Neural cell (in vitro differentiated cells): ENCODE data around the gene SMPX. TPM values are rescaled to one million over a fixed set of nuclear protein-coding genes. Genes with fewer than 3 reads are reported as not detected.

Experiments used
- H2AFZ ChIP-seq: fragments of 200-600, 300-800 bp; sonication (generic), shearing (Covaris generic); 2 replicates; pipeline ENCODE4 v1.6.0; 2014; ENCODE audit warnings: low read depth, mild to moderate bottlenecking, antibody characterized with exemption, low read length, moderate library complexity
- H3F3A ChIP-seq: fragments of 200-600 bp; shearing (Covaris generic); 2 replicates; pipeline ENCODE4 v1.6.1; 2016; ENCODE audit warnings: mild to moderate bottlenecking, moderate library complexity, mixed read lengths, antibody characterized with exemption, low read length; ENCODE audit not compliant: insufficient read depth, poor library complexity, severe bottlenecking
- H3K27ac ChIP-seq: fragments of 200-600, 300-800 bp; sonication (generic), shearing (Covaris generic); 2 replicates; pipeline ENCODE4 v1.5.1; 2014; ENCODE audit warnings: mild to moderate bottlenecking, low read length, moderate library complexity
- H3K27me3 ChIP-seq: fragments of 300-800, 200-600 bp; sonication (generic), shearing (Covaris generic); 2 replicates; pipeline ENCODE4 v1.6.0; 2014; ENCODE audit warnings: mild to moderate bottlenecking, low read depth, low read length, moderate library complexity; ENCODE audit not compliant: insufficient read depth
- H3K36me3 ChIP-seq: fragments of 300-800, 200-600 bp; sonication (generic), shearing (Covaris generic); 2 replicates; pipeline ENCODE4 v1.5.1; 2014; ENCODE audit warnings: mild to moderate bottlenecking, antibody characterized with exemption, low read length, moderate library complexity; ENCODE audit not compliant: insufficient read depth
- H3K4me2 ChIP-seq: fragments of 300-800, 200-600 bp; sonication (generic), shearing (Covaris generic); 2 replicates; pipeline ENCODE4 v1.6.0; 2014; ENCODE audit warnings: mild to moderate bottlenecking, low read length
- H3K4me3 ChIP-seq: fragments of 300-800, 200-600 bp; sonication (generic), shearing (Covaris generic); 2 replicates; pipeline ENCODE4 v1.5.1; 2014; ENCODE audit warnings: mild to moderate bottlenecking, low read length, moderate library complexity
- H3K79me2 ChIP-seq: fragments of 200-600 bp; shearing (Covaris generic); replicated peaks from 2 replicates; pipeline ENCODE4 v1.6.0; 2014; ENCODE audit warnings: mild to moderate bottlenecking, low read length, moderate library complexity; ENCODE audit not compliant: insufficient read depth
- H3K9ac ChIP-seq: fragments of 300-800, 200-600 bp; sonication (generic), shearing (Covaris generic); 2 replicates; pipeline ENCODE4 v1.6.1; 2016; ENCODE audit warnings: mild to moderate bottlenecking, low read length, mixed read lengths
- H3K9me2 ChIP-seq: fragments of 200-600 bp; shearing (Covaris generic); 2 replicates; pipeline ENCODE4 v1.6.1; 2016; ENCODE audit warnings: mild to moderate bottlenecking, low read length, mixed read lengths; ENCODE audit not compliant: insufficient read depth
- H3K9me3 ChIP-seq: fragments of 200-600, 300-800 bp; sonication (generic), shearing (Covaris generic); 2 replicates; pipeline ENCODE4 v1.6.1; 2016; ENCODE audit warnings: mild to moderate bottlenecking, mixed run types, low read length, moderate library complexity, mixed read lengths
- H4K20me1 ChIP-seq: fragments of 200-600 bp; shearing (Covaris generic); 2 replicates; pipeline ENCODE4 v1.6.1; 2016; ENCODE audit warnings: mild to moderate bottlenecking, mixed run types; ENCODE audit not compliant: insufficient read depth
- EP300 ChIP-seq: fragments of 450-650 bp; conservative IDR thresholded peaks from 2 replicates; pipeline ENCODE4 v1.6.1; 2014; ENCODE audit warnings: antibody characterized with exemption, mild to moderate bottlenecking, moderate library complexity; ENCODE audit not compliant: poor library complexity, severe bottlenecking
- EZH2 ChIP-seq: fragments of 200-600, 300-800 bp; shearing (Covaris generic), sonication (generic); IDR thresholded peaks from 2 replicates; pipeline ENCODE4 v1.6.1; 2014; ENCODE audit warnings: antibody characterized with exemption, low read length, borderline replicate concordance, mild to moderate bottlenecking; ENCODE audit not compliant: insufficient read depth, poor library complexity, severe bottlenecking
- MXI1 ChIP-seq: fragments of 450-650 bp; conservative IDR thresholded peaks from 2 replicates; pipeline ENCODE4 v1.6.1; 2014; ENCODE audit warnings: antibody characterized with exemption, mild to moderate bottlenecking; ENCODE audit not compliant: poor library complexity, severe bottlenecking
- POLR2AphosphoS5 ChIP-seq: IDR thresholded peaks from 2 replicates; pipeline ENCODE4 v1.6.1; 2012
- RAD21 ChIP-seq: fragments of 450-650 bp; conservative IDR thresholded peaks from 2 replicates; pipeline ENCODE4 v1.6.1; 2014; ENCODE audit warnings: antibody characterized with exemption, mild to moderate bottlenecking, moderate library complexity
- SMC3 ChIP-seq: fragments of 450-650 bp; conservative IDR thresholded peaks from 2 replicates; pipeline ENCODE4 v1.6.1; 2014; ENCODE audit warnings: antibody characterized with exemption, mild to moderate bottlenecking, moderate library complexity; ENCODE audit not compliant: poor library complexity
- TAF1 ChIP-seq: IDR thresholded peaks from 2 replicates; pipeline ENCODE4 v1.6.1; 2012; ENCODE audit warnings: low read depth
- polyA plus RNA-seq: library from polyadenylated mRNA; depleted of rRNA; stranded (reverse); fragments of >200 nt; gene quantifications from 2 replicates; pipeline ENCODE4 v1.2.3, GENCODE V29; 2014
- TF ChIP-seq, protein P1 (sequence below): IDR thresholded peaks from 2 replicates; pipeline ENCODE4 v1.6.1; 2012; ENCODE audit warnings: borderline replicate concordance
- TF ChIP-seq, protein P2 (sequence below): fragments of 450-650 bp; IDR thresholded peaks from 2 replicates; pipeline ENCODE4 v1.5.1; 2014; ENCODE audit warnings: antibody characterized with exemption, mild to moderate bottlenecking, moderate library complexity; ENCODE audit not compliant: poor library complexity, severe bottlenecking

SMPX gene
- polyA plus RNA-seq, 1 donor from 2014 or later: 0.53 TPM

DNA sequence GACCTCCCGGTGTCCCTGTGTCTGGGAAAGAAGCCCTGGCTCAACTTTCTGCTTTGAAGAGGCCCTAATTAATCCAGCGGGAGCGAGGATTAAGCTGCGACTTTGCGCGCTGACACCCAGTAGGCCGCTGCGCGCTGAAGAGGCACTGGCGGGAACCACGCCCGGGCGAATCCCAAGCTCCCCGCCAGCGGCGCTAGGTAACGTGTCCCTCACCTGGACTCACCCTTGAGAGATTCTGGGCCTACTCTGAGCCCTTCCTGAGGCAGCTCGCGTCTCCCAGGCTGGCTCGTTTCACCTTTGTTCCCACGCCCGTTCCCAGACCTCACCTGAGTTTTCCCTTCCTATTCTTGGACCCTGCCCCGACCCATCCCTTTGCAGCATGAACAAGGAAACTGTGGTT, 99.2 kb downstream of the SMPX start:
- Histone ChIP-seq H3K9me2 (no peaks in the 10 kb centered on the region), H3F3A (no peaks in the 10 kb centered on the region), H3K79me2 (no peaks in the 10 kb centered on the region), H3K27ac (no peak overlapping the region), H3K4me2 (no peak overlapping the region), H2AFZ (no peak overlapping the region), H3K27me3 (no peaks in the 10 kb centered on the region), H4K20me1 (no peaks in the 10 kb centered on the region), H3K36me3 (no peaks in the 10 kb centered on the region), H3K4me3 (no peak overlapping the region), H3K9me3 (no peaks in the 10 kb centered on the region), H3K9ac (no peak overlapping the region)
- no peak for TF ChIP-seq RAD21
- no peak for TF ChIP-seq EZH2
- TF ChIP-seq, protein P1, sequence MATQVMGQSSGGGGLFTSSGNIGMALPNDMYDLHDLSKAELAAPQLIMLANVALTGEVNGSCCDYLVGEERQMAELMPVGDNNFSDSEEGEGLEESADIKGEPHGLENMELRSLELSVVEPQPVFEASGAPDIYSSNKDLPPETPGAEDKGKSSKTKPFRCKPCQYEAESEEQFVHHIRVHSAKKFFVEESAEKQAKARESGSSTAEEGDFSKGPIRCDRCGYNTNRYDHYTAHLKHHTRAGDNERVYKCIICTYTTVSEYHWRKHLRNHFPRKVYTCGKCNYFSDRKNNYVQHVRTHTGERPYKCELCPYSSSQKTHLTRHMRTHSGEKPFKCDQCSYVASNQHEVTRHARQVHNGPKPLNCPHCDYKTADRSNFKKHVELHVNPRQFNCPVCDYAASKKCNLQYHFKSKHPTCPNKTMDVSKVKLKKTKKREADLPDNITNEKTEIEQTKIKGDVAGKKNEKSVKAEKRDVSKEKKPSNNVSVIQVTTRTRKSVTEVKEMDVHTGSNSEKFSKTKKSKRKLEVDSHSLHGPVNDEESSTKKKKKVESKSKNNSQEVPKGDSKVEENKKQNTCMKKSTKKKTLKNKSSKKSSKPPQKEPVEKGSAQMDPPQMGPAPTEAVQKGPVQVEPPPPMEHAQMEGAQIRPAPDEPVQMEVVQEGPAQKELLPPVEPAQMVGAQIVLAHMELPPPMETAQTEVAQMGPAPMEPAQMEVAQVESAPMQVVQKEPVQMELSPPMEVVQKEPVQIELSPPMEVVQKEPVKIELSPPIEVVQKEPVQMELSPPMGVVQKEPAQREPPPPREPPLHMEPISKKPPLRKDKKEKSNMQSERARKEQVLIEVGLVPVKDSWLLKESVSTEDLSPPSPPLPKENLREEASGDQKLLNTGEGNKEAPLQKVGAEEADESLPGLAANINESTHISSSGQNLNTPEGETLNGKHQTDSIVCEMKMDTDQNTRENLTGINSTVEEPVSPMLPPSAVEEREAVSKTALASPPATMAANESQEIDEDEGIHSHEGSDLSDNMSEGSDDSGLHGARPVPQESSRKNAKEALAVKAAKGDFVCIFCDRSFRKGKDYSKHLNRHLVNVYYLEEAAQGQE: no peak
- no peak for TF ChIP-seq MXI1
- TF ChIP-seq POLR2AphosphoS5: no peak
- no peak for TF ChIP-seq SMC3

DNA sequence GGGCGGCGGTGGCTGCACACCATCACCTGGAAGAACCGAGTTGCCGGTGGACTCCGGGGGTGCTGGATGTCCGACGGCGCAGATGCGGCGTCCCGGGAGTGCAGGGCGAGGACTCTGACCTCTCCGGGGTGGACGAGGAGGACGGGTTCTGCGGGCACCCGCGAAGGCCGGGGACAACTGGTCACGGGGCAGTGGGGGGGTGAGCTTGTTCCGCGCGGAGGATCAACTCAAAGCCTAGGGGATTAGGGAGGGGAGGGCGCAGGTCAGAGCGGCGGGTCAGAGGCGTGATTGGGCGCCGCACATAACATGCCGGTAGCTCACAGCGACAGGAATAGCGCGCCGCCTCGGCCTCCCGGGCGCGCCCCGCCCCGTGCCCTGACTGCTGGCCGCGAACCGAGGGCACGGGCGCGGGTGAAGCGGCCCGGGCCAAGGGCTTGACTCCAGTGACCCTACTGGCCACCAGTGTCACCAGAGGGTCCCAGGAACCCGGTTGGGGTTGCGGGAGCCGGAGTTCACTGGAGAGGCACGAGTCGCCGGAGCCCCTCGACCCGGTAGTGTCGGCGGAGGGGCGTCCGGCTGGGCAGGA, 99.7 kb downstream of the SMPX start, which contains the start of gene KLHL34:
TSS of gene KLHL34 (minus strand) at position 179 of the 586 bp plus-strand sequence. CDS start 542 bp downstream, outside the sequence.
- no peaks in the 10 kb centered on the region for H3K27me3 ChIP-seq
- TF ChIP-seq, protein P2, sequence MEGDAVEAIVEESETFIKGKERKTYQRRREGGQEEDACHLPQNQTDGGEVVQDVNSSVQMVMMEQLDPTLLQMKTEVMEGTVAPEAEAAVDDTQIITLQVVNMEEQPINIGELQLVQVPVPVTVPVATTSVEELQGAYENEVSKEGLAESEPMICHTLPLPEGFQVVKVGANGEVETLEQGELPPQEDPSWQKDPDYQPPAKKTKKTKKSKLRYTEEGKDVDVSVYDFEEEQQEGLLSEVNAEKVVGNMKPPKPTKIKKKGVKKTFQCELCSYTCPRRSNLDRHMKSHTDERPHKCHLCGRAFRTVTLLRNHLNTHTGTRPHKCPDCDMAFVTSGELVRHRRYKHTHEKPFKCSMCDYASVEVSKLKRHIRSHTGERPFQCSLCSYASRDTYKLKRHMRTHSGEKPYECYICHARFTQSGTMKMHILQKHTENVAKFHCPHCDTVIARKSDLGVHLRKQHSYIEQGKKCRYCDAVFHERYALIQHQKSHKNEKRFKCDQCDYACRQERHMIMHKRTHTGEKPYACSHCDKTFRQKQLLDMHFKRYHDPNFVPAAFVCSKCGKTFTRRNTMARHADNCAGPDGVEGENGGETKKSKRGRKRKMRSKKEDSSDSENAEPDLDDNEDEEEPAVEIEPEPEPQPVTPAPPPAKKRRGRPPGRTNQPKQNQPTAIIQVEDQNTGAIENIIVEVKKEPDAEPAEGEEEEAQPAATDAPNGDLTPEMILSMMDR: no peak
- TF ChIP-seq SMC3 (no peak), MXI1 (no peak), EP300 (no peak), POLR2AphosphoS5 (no peak), TAF1 (no peak), RAD21 (no peak), EZH2 (no peak)
- TF ChIP-seq, protein P1: no peak
- H3F3A ChIP-seq: no peaks in the 10 kb centered on the region
- no peak within 1 kb of the TSS for H3K27ac ChIP-seq
- no peaks in the 10 kb centered on the region for H3K36me3 ChIP-seq
- H3K79me2 ChIP-seq: no peaks in the 10 kb centered on the region
- no peak within 1 kb of the TSS for H3K4me3 ChIP-seq
- no peak within 1 kb of the TSS for H2AFZ ChIP-seq
- no peak within 1 kb of the TSS for H3K9ac ChIP-seq
- no peaks in the 10 kb centered on the region for H3K9me3 ChIP-seq
- no peaks in the 10 kb centered on the region for H3K9me2 ChIP-seq
- H3K4me2 ChIP-seq: no peak within 1 kb of the TSS
- H4K20me1 ChIP-seq: no peaks in the 10 kb centered on the region
